T-cell (primary cell): ENCODE results near the gene MZT1. TPM values are rescaled to one million over a fixed set of nuclear protein-coding genes. Genes with fewer than 3 reads are reported as not detected.

Experiments used
- ATAC-seq, 4 experiments: fragments of 200-7000 bp in 3 of 4; fragments of 150-1000 bp in 1 of 4; cut with Tn5 transposase; replicated peaks in 1 of 4; 1 replicate in 3 of 4; 2 replicates in 1 of 4; pipeline ENCODE4 v1.10.0; 2021; ENCODE audit warnings: moderate library complexity in 3 of 4, mild to moderate bottlenecking in 2 of 4, moderate number of reproducible peaks in 1 of 4
- CTCF ChIA-PET, 2 donors: fragments of 300-600 bp; sonication (Branson Sonifier 250); formaldehyde crosslinking; loops; one replicate each; lab custom pipeline; 2022; ENCODE audit warnings: antibody characterized with exemption in 2 of 2; lab: Charles Lee
- POLR2A ChIA-PET, 2 donors: fragments of 300-600 bp; sonication (Branson Sonifier 250); formaldehyde crosslinking; loops; one replicate each; lab custom pipeline; 2022; ENCODE audit warnings: antibody characterized with exemption in 2 of 2; lab: Charles Lee
- DNase-seq, 35 experiments: peaks; one replicate each; pipeline versions ENCODE4 v3.0.0 to v3.0.0-alpha.2; 2013 to 2023
- H3K27ac ChIP-seq: one replicate; pipeline ENCODE4 v1.5.1; 2013; ENCODE audit warnings: low read length
- H3K27me3 ChIP-seq, 2 experiments: replicated peaks in 1 of 2; 1 replicate in 1 of 2; 2 replicates in 1 of 2; pipeline versions ENCODE4 v1.6.1 to v1.7.0; 2013; ENCODE audit warnings: low read length in 1 of 2, mixed read lengths in 1 of 2; ENCODE audit not compliant: control insufficient read depth in 2 of 2, insufficient read depth in 2 of 2; ENCODE audit errors: extremely low read depth in 1 of 2
- H3K36me3 ChIP-seq, 2 donors: 1 replicate in 1 of 2; 2 replicates in 1 of 2; pipeline versions ENCODE4 v1.6.1 to v1.7.0; 2013; ENCODE audit warnings: low read length in 1 of 2; ENCODE audit not compliant: control insufficient read depth in 2 of 2, insufficient read depth in 1 of 2; ENCODE audit errors: extremely low read depth in 1 of 2
- H3K4me1 ChIP-seq, 2 experiments: 1 replicate in 1 of 2; 2 replicates in 1 of 2; pipeline versions ENCODE4 v1.6.1 to v1.7.0; 2013; ENCODE audit warnings: low read length in 2 of 2, mixed read lengths in 1 of 2; ENCODE audit not compliant: insufficient read depth in 2 of 2, control insufficient read depth in 1 of 2; ENCODE audit errors: extremely low read depth in 1 of 2
- H3K4me3 ChIP-seq, 2 donors: 1 replicate in 1 of 2; 2 replicates in 1 of 2; pipeline versions ENCODE4 v1.5.1 to v1.7.0; 2013; ENCODE audit warnings: mild to moderate bottlenecking in 2 of 2, low read length in 1 of 2, moderate library complexity in 1 of 2; ENCODE audit not compliant: control insufficient read depth in 1 of 2; ENCODE audit errors: extremely low read depth in 1 of 2
- H3K9me3 ChIP-seq: 2 replicates; pipeline ENCODE4 v1.7.0; 2013
- H3K27ac Mint-ChIP-seq, 2 donors: one replicate each; pipeline ENCODE4 v1.8.0; 2020 to 2021; ENCODE audit warnings: mild to moderate bottlenecking in 2 of 2, mixed read lengths in 2 of 2
- H3K27me3 Mint-ChIP-seq, 2 donors: one replicate each; pipeline ENCODE4 v1.8.0; 2021 to 2022; ENCODE audit warnings: mixed read lengths in 2 of 2
- H3K36me3 Mint-ChIP-seq: one replicate; pipeline ENCODE4 v1.8.0; 2021; ENCODE audit warnings: mixed read lengths
- H3K4me1 Mint-ChIP-seq, 3 donors: one replicate each; pipeline ENCODE4 v1.8.0; 2020 to 2022; ENCODE audit warnings: mixed read lengths in 3 of 3, mild to moderate bottlenecking in 1 of 3
- H3K4me3 Mint-ChIP-seq, 3 donors: one replicate each; pipeline ENCODE4 v1.8.0; 2020 to 2022; ENCODE audit warnings: mild to moderate bottlenecking in 3 of 3, mixed read lengths in 3 of 3, moderate library complexity in 3 of 3
- H3K9me3 Mint-ChIP-seq, 3 donors: one replicate each; pipeline ENCODE4 v1.8.0; 2020 to 2022; ENCODE audit warnings: mixed read lengths in 3 of 3
- WGBS: methylation state at CpG from one replicate; pipeline ENCODE4 v1.1.5; 2013; ENCODE audit warnings: missing lambda C conversion rate; ENCODE audit not compliant: insufficient coverage; 5-methylcytosine and 5-hydroxymethylcytosine counted together
- total RNA-seq, 35 experiments: library from RNA in 6 of 35; stranded (reverse) in 6 of 35; fragments of 120-200 nt in 1 of 35; gene quantifications; one replicate each; pipeline versions ENCODE4 v1.2.1 to v1.2.4 and lab custom pipeline; 2013 to 2026

MZT1 gene
- total RNA-seq, 5 donors from 2014 or later (not counting 1 experiment from before 2014, with no cell fraction given): 4.8 to 7.1 (median 6.1) TPM

GRCh38 chr13:72751220-72751619 is 23.8 kb upstream of the MZT1 start:
- H3K4me1 Mint-ChIP-seq: peaks cover 4 to 31% (median 13%) of the 10 kb centered on the region in 3 donors
- DNase-seq: no peak
- POLR2A ChIA-PET: interaction anchor here in 1 of 2 donors (0.5 kb wide), 1 partner anchor 27 kb away, joined by 8 read pairs; no protein-coding TSS in a partner anchor
- no peaks in the 10 kb centered on the region for H3K27me3 Mint-ChIP-seq
- Histone ChIP-seq H3K27ac (no peak overlapping the region), H3K27me3 (no peaks in the 10 kb centered on the region), H3K4me3 (no peak overlapping the region), H3K9me3 (no peaks in the 10 kb centered on the region), H3K4me1 (no peaks in the 10 kb centered on the region), H3K36me3 (peaks cover 5 to 66% of the 10 kb centered on the region in 2 donors)
- peaks cover 64% of the 10 kb centered on the region for H3K36me3 Mint-ChIP-seq
- no peak overlapping the region for H3K27ac Mint-ChIP-seq
- H3K9me3 Mint-ChIP-seq: peaks cover 0 to 2% (median 0%) of the 10 kb centered on the region in 3 donors
- no peak for ATAC-seq
- CTCF ChIA-PET: interaction anchor here in 1 of 2 donors (0.9 kb wide), 1 partner anchor 108 kb away, joined by 4 read pairs; no protein-coding TSS in a partner anchor
- no peak overlapping the region for H3K4me3 Mint-ChIP-seq

- no peaks in the 10 kb centered on the region for H3K9me3 Mint-ChIP-seq
- CTCF ChIA-PET: no interaction called here
- H3K9me3 ChIP-seq: no peaks in the 10 kb centered on the region
- peaks cover 0 to 28% (median 19%) of the 10 kb centered on the region in 3 donors for H3K4me1 Mint-ChIP-seq
- H3K27ac ChIP-seq: no peak overlapping the region
- peaks cover 5 to 41% of the 10 kb centered on the region in 2 donors for H3K36me3 ChIP-seq
- H3K27me3 ChIP-seq: no peaks in the 10 kb centered on the region
- H3K4me1 ChIP-seq: no peaks in the 10 kb centered on the region
- no peaks in the 10 kb centered on the region for H3K27me3 Mint-ChIP-seq
- H3K4me3 ChIP-seq: no peak overlapping the region
- H3K36me3 Mint-ChIP-seq: peaks cover 44% of the 10 kb centered on the region
- peak overlapping the region in 1 of 2 donors; percentile 68 for H3K27ac Mint-ChIP-seq
- no peak for ATAC-seq
- DNase-seq: no peak
- POLR2A ChIA-PET: no interaction called here
- no CpG with 5 or more reads among the region's 1 CpG for WGBS
- H3K4me3 Mint-ChIP-seq: no peak overlapping the region
These were observed 17.8 kb upstream of the MZT1 start for GRCh38 chr13:72745260-72745659.

DNA sequence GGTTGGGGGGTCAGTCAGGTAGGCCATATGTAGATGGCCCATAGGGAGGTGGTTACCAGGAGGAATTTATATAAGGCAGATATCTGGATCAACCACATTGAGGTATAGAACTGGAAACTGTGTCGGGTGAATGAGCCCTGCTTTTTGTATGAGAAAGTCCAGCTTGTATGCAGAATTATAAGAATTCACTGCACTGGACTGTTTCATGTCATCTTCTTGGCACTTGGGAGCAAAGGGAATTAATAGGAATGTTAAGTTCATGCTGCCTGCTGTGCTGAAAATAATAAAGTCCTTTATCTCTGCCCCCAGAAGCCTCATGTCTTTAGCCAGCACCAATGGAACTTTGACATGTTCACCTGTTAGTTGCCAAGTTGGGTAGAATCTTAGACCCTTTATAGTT is 12.6 kb upstream of the MZT1 start:
- H3K4me3 Mint-ChIP-seq: no peak overlapping the region
- H3K27ac Mint-ChIP-seq: no peak overlapping the region
- no peak overlapping the region for H3K4me3 ChIP-seq
- CTCF ChIA-PET: no interaction called here
- no peak for DNase-seq
- H3K36me3 ChIP-seq: peaks cover 5 to 29% of the 10 kb centered on the region in 2 donors
- no peaks in the 10 kb centered on the region for H3K27me3 Mint-ChIP-seq
- no peaks in the 10 kb centered on the region for H3K9me3 Mint-ChIP-seq
- H3K9me3 ChIP-seq: no peaks in the 10 kb centered on the region
- ATAC-seq: no peak
- no peaks in the 10 kb centered on the region for H3K4me1 ChIP-seq
- no peak overlapping the region for H3K27ac ChIP-seq
- peaks cover 43% of the 10 kb centered on the region for H3K36me3 Mint-ChIP-seq
- 80% methylated on average over 1 of the region's 1 CpG for WGBS
- POLR2A ChIA-PET: no interaction called here
- H3K27me3 ChIP-seq: no peaks in the 10 kb centered on the region
- peaks cover 0 to 8% (median 7%) of the 10 kb centered on the region in 3 donors for H3K4me1 Mint-ChIP-seq

- H3K9me3 ChIP-seq: no peaks in the 10 kb centered on the region
- no peaks in the 10 kb centered on the region for H3K27me3 ChIP-seq
- no peak overlapping the region for H3K4me3 Mint-ChIP-seq
- WGBS: no CpG with 5 or more reads among the region's 3 CpGs
- POLR2A ChIA-PET: interaction anchor here in 1 of 2 donors (0.6 kb wide), 1 partner anchor 43 kb away, joined by 4 read pairs; no protein-coding TSS in a partner anchor
- CTCF ChIA-PET: interaction anchor here in 1 of 2 donors (0.6 kb wide), 1 partner anchor 71 kb away, joined by 3 read pairs; no protein-coding TSS in a partner anchor
- DNase-seq (no peak), ATAC-seq (no peak)
- no peak overlapping the region for H3K27ac Mint-ChIP-seq
- no peak overlapping the region for H3K27ac ChIP-seq
- peaks cover 7 to 11% (median 9%) of the 10 kb centered on the region in 3 donors for H3K4me1 Mint-ChIP-seq
- no peaks in the 10 kb centered on the region for H3K27me3 Mint-ChIP-seq
- no peaks in the 10 kb centered on the region for H3K9me3 Mint-ChIP-seq
- H3K4me3 ChIP-seq: no peak overlapping the region
- H3K36me3 Mint-ChIP-seq: peaks cover 48% of the 10 kb centered on the region
- H3K36me3 ChIP-seq: peaks cover 0 to 24% of the 10 kb centered on the region in 2 donors
- H3K4me1 ChIP-seq: no peaks in the 10 kb centered on the region
These were observed 9.6 kb upstream of the MZT1 start for GRCh38 chr13:72737033-72737432.

DNA sequence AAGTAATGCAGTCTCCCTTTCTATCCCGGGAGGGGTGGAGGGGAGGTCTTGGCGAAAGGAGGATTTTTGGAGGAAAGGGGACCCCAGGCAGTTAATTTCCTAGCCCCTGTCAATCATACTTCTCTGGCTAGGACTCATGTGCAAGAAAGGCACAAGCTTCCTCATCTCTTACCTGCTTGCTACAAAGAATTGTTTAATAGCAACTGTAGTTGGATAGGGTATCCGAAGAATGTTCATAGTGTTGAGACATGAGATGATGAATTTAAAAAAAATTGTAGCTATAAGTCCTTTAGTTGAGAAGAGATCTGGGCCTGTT is 819 bp upstream of the MZT1 start:
- peaks cover 46 to 61% (median 57%) of the 10 kb centered on the region in 3 donors for H3K4me1 Mint-ChIP-seq
- no peaks in the 10 kb centered on the region for H3K27me3 ChIP-seq
- no peaks in the 10 kb centered on the region for H3K9me3 ChIP-seq
- CTCF ChIA-PET: no interaction called here
- peak overlapping the region; percentile 94 for H3K4me3 ChIP-seq
- peaks cover 29% of the 10 kb centered on the region for H3K36me3 Mint-ChIP-seq
- H3K9me3 Mint-ChIP-seq: no peaks in the 10 kb centered on the region
- peaks cover 16 to 17% of the 10 kb centered on the region in 2 experiments for H3K4me1 ChIP-seq
- peak overlapping the region; percentile 80 to 86 for H3K27ac Mint-ChIP-seq
- H3K27me3 Mint-ChIP-seq: no peaks in the 10 kb centered on the region
- H3K27ac ChIP-seq: no peak overlapping the region
- H3K4me3 Mint-ChIP-seq: peak overlapping the region; percentile 90 to 93 (median 93)
- ATAC-seq (no peak), DNase-seq (no peak)
- WGBS: 17% methylated on average over 1 of the region's 3 CpGs
- peaks cover 0 to 6% of the 10 kb centered on the region in 2 donors for H3K36me3 ChIP-seq
- POLR2A ChIA-PET: interaction anchor here in 1 of 2 donors (0.5 kb wide), 1 partner anchor 51 kb away, joined by 4 read pairs; no protein-coding TSS in a partner anchor

DNA sequence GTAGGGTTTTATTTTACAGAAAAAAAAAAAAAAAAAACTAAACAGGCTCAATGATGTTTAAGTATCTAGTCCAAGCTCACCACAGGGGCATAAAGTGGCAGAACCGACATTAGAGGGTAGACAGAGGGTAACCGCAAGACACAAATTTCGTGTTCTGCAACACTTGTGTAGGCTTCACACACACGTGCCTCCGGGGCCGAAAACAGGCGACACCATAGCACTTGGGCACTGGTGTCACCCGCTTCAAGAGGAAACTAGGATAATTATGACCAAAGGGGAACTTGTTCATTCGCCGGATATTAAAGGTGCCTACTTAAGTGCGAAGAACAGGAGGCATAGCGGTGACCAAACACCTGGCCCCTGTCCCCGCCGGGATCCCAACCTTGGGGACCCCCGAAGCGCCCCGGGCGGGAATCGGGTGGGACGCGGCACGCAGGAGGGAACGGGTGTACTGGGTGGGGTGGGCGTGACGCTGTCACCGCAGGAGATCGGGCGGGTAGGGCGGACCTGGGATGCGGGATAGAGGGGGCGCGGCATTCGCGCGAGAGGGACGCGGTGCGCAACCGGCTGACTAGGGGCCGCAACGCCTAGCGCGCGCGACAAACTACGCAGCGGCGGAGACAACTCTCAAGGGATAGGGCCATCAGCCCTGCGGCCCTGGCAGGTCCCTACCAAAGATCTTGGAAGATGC is 558 bp downstream of the MZT1 start:
- Mint-ChIP-seq H3K9me3 (no peaks in the 10 kb centered on the region), H3K27me3 (no peaks in the 10 kb centered on the region), H3K36me3 (peaks cover 25% of the 10 kb centered on the region), H3K4me3 (peak overlapping the region; percentile 90 to 93 (median 93)), H3K27ac (peak overlapping the region; percentile 76 to 86), H3K4me1 (peaks cover 55 to 70% (median 61%) of the 10 kb centered on the region in 3 donors)
- under 1% methylated on average over 42 of the region's 49 CpGs for WGBS
- peak overlapping the region; percentile 20 for H3K27ac ChIP-seq
- peaks cover 0 to 4% of the 10 kb centered on the region in 2 donors for H3K36me3 ChIP-seq
- peaks cover 16 to 17% of the 10 kb centered on the region in 2 experiments for H3K4me1 ChIP-seq
- ChIA-PET CTCF (interaction anchor here in 1 of 2 donors (0.6 kb wide), 1 partner anchor 960 kb away, joined by 3 read pairs; no protein-coding TSS in a partner anchor), POLR2A (interaction anchor here in 1 of 2 donors (1.0 kb wide), 1 partner anchor 17 kb away, joined by 5 read pairs; no protein-coding TSS in a partner anchor)
- ATAC-seq: peak; percentile 6 to 28 (median 16)
- H3K9me3 ChIP-seq: no peaks in the 10 kb centered on the region
- DNase-seq: peak in 26 of 35 experiments; percentile 2 to 53 (median 12)
- peak overlapping the region; percentile 94 for H3K4me3 ChIP-seq
- no peaks in the 10 kb centered on the region for H3K27me3 ChIP-seq
